BE2C (cell line): ENCODE results near the gene ESYT1.

Experiments used
- DNase-seq: peaks from one replicate; pipeline ENCODE4 v3.0.0-alpha.2; 2020
- H3K27me3 ChIP-seq: fragments of 250-450 bp; sonication (Bioruptor Pico); 2 replicates; pipeline ENCODE4 v1.5.1; 2020; ENCODE audit warnings: mild to moderate bottlenecking
- H3K36me3 ChIP-seq: fragments of 250-450 bp; sonication (Bioruptor Pico); 2 replicates; pipeline ENCODE4 v1.5.1; 2020; ENCODE audit warnings: mild to moderate bottlenecking
- H3K4me1 ChIP-seq: fragments of 250-450 bp; sonication (Bioruptor Pico); 2 replicates; pipeline ENCODE4 v1.5.1; 2020
- H3K4me3 ChIP-seq: 2 replicates; pipeline ENCODE4 v1.5.1; 2011; ENCODE audit warnings: low read depth, low read length
- H3K9me3 ChIP-seq: fragments of 250-450 bp; sonication (Bioruptor Pico); 2 replicates; pipeline ENCODE4 v1.5.1; 2020
- CTCF ChIP-seq: IDR thresholded peaks from 2 replicates; pipeline ENCODE4 v1.5.1; 2012; ENCODE audit warnings: mild to moderate bottlenecking, low read depth, low read length

Gene ESYT1

DNA sequence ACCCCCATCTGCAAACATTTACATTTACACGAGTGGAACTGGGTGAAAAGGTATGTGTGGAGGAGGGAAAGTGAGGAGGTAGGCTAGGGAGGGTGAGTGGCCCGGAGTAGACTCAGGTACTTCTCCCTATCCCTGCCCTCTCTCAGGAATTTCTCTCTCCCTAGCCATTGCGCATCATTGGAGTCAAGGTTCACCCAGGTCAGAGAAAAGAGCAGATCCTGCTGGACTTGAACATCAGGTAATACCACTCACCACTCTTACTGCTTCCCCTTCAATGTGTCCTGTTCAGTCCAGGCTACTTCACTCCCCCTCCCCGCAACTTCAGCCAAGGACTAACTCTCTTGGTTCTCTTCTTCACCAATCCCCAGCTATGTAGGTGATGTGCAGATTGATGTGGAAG lies 2.8 kb downstream of the ESYT1 start:
- Histone ChIP-seq H3K9me3 (no peaks in the 10 kb centered on the region), H3K4me1 (peaks cover 11% of the 10 kb centered on the region), H3K27me3 (no peaks in the 10 kb centered on the region), H3K36me3 (peaks cover 42% of the 10 kb centered on the region), H3K4me3 (no peak overlapping the region)
- no peak for TF ChIP-seq CTCF
- DNase-seq: no peak

GRCh38 chr12:56134897-56135296 lies 6.8 kb downstream of the ESYT1 start:
- Histone ChIP-seq H3K4me3 (no peak overlapping the region), H3K9me3 (no peaks in the 10 kb centered on the region), H3K4me1 (no peaks in the 10 kb centered on the region), H3K36me3 (peaks cover 70% of the 10 kb centered on the region), H3K27me3 (no peaks in the 10 kb centered on the region)
- TF ChIP-seq CTCF: no peak
- no peak for DNase-seq

- Histone ChIP-seq H3K4me1 (no peaks in the 10 kb centered on the region), H3K9me3 (no peaks in the 10 kb centered on the region), H3K4me3 (no peak overlapping the region), H3K27me3 (no peaks in the 10 kb centered on the region), H3K36me3 (peaks cover 67% of the 10 kb centered on the region)
- no peak for DNase-seq
- TF ChIP-seq CTCF: no peak
Measured at GRCh38 chr12:56137853-56138571, 9.9 kb downstream of the ESYT1 start.

- no peak for TF ChIP-seq CTCF
- Histone ChIP-seq H3K4me1 (no peaks in the 10 kb centered on the region), H3K9me3 (no peaks in the 10 kb centered on the region), H3K27me3 (no peaks in the 10 kb centered on the region), H3K4me3 (no peak overlapping the region), H3K36me3 (peaks cover 64% of the 10 kb centered on the region)
- DNase-seq: no peak
Measured at GRCh38 chr12:56141946-56142784, 14.1 kb downstream of the ESYT1 start.

- H3K4me1 ChIP-seq: no peaks in the 10 kb centered on the region
- TF ChIP-seq CTCF: no peak
- H3K27me3 ChIP-seq: no peaks in the 10 kb centered on the region
- H3K4me3 ChIP-seq: no peak overlapping the region
- no peak for DNase-seq
- H3K9me3 ChIP-seq: no peaks in the 10 kb centered on the region
- peaks cover 54% of the 10 kb centered on the region for H3K36me3 ChIP-seq
Measured at GRCh38 chr12:56143217-56143616, 15.2 kb downstream of the ESYT1 start.

- no peaks in the 10 kb centered on the region for H3K4me1 ChIP-seq
- H3K4me3 ChIP-seq: no peak overlapping the region
- H3K9me3 ChIP-seq: no peaks in the 10 kb centered on the region
- H3K36me3 ChIP-seq: peaks cover 48% of the 10 kb centered on the region
- TF ChIP-seq CTCF: no peak
- DNase-seq: no peak
- H3K27me3 ChIP-seq: no peaks in the 10 kb centered on the region
Measured at GRCh38 chr12:56143870-56144269, 15.8 kb downstream of the ESYT1 start.
